Panc1 (cell line): ENCODE results near the gene FKRP.

Experiments
- POLR2AphosphoS5 ChIP-seq: IDR thresholded peaks from 2 replicates; pipeline ENCODE4 v1.6.1; 2012; ENCODE audit warnings: mild to moderate bottlenecking, low read depth, low read length, moderate library complexity
- SIN3A ChIP-seq: IDR thresholded peaks from 2 replicates; pipeline ENCODE4 v1.6.1; 2012; ENCODE audit warnings: low read depth, mild to moderate bottlenecking, low read length, moderate library complexity, borderline replicate concordance; ENCODE audit not compliant: insufficient read depth
- TCF7L2 ChIP-seq: IDR thresholded peaks from 2 replicates; pipeline ENCODE4 v1.6.1; 2011; ENCODE audit warnings: mild to moderate bottlenecking, low read depth, low read length, inconsistent platforms
- TF ChIP-seq, protein P1 (sequence below), 2 experiments: IDR thresholded peaks; 2 replicates each; pipeline ENCODE4 v1.6.1; 2011 to 2012; ENCODE audit warnings: low read depth in 2 of 2, control low read depth in 1 of 2, low read length in 1 of 2, mild to moderate bottlenecking in 1 of 2, moderate library complexity in 1 of 2; ENCODE audit not compliant: insufficient read depth in 1 of 2
- TF ChIP-seq, protein P2 (sequence below): fragments of 450-650 bp; IDR thresholded peaks from 2 replicates; pipeline ENCODE4 v1.5.1; 2017; ENCODE audit warnings: mild to moderate bottlenecking

DNA sequence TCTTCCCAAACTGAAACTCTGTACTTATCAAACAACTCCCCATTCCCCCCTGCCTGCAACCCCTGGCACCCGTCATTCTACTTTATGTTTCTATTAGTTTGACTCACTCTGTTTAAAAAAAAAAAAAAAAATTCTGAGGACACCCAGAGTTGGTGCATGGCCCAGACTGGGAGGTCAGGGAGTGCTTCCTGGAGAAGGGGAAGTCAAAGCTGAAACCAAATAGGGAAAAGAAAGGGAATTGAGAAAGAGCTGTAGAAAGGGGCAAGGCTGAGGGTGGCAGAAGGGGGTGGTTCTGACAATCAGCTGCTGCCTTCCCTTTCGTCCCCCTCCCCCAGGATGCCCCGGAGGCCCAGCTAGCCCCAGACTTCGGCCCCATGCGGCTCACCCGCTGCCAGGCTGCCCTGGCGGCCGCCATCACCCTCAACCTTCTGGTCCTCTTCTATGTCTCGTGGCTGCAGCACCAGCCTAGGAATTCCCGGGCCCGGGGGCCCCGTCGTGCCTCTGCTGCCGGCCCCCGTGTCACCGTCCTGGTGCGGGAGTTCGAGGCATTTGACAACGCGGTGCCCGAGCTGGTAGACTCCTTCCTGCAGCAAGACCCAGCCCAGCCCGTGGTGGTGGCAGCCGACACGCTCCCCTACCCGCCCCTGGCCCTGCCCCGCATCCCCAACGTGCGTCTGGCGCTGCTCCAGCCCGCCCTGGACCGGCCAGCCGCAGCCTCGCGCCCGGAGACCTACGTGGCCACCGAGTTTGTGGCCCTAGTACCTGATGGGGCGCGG lies 9.4 kb downstream of the FKRP start:
- TF ChIP-seq, protein P1, sequence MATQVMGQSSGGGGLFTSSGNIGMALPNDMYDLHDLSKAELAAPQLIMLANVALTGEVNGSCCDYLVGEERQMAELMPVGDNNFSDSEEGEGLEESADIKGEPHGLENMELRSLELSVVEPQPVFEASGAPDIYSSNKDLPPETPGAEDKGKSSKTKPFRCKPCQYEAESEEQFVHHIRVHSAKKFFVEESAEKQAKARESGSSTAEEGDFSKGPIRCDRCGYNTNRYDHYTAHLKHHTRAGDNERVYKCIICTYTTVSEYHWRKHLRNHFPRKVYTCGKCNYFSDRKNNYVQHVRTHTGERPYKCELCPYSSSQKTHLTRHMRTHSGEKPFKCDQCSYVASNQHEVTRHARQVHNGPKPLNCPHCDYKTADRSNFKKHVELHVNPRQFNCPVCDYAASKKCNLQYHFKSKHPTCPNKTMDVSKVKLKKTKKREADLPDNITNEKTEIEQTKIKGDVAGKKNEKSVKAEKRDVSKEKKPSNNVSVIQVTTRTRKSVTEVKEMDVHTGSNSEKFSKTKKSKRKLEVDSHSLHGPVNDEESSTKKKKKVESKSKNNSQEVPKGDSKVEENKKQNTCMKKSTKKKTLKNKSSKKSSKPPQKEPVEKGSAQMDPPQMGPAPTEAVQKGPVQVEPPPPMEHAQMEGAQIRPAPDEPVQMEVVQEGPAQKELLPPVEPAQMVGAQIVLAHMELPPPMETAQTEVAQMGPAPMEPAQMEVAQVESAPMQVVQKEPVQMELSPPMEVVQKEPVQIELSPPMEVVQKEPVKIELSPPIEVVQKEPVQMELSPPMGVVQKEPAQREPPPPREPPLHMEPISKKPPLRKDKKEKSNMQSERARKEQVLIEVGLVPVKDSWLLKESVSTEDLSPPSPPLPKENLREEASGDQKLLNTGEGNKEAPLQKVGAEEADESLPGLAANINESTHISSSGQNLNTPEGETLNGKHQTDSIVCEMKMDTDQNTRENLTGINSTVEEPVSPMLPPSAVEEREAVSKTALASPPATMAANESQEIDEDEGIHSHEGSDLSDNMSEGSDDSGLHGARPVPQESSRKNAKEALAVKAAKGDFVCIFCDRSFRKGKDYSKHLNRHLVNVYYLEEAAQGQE (IDR thresholded peaks at IDR 0.05; ENCODE audit: insufficient read depth in 1 of 2, low read depth in 2 of 2, low read length in 1 of 2), result no peak
- TF ChIP-seq, protein P2, sequence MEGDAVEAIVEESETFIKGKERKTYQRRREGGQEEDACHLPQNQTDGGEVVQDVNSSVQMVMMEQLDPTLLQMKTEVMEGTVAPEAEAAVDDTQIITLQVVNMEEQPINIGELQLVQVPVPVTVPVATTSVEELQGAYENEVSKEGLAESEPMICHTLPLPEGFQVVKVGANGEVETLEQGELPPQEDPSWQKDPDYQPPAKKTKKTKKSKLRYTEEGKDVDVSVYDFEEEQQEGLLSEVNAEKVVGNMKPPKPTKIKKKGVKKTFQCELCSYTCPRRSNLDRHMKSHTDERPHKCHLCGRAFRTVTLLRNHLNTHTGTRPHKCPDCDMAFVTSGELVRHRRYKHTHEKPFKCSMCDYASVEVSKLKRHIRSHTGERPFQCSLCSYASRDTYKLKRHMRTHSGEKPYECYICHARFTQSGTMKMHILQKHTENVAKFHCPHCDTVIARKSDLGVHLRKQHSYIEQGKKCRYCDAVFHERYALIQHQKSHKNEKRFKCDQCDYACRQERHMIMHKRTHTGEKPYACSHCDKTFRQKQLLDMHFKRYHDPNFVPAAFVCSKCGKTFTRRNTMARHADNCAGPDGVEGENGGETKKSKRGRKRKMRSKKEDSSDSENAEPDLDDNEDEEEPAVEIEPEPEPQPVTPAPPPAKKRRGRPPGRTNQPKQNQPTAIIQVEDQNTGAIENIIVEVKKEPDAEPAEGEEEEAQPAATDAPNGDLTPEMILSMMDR, result no peak
- TF ChIP-seq TCF7L2, result no peak
- no peak for TF ChIP-seq POLR2AphosphoS5
- TF ChIP-seq SIN3A, result no peak
